Activated naive CD8-positive, alpha-beta T cell treated with anti-CD3 and anti-CD28 coated beads, Interleukin-2, amount 10 ng/mL, durations not matched to agents 7 days and 5 days (primary cell): ENCODE data around the gene KLHDC3. TPM values are rescaled to one million over a fixed set of nuclear protein-coding genes. Genes with fewer than 3 reads are reported as not detected.

Experiments used
- ATAC-seq: fragments of 150-1000 bp; cut with Tn5 transposase; one replicate; pipeline ENCODE4 v1.10.0; 2021; ENCODE audit warnings: low read depth, moderate library complexity
- POLR2A ChIA-PET: fragments of 350-600 bp; sonication (Branson Sonifier 250); formaldehyde crosslinking; loops from one replicate; lab custom pipeline; 2021; ENCODE audit warnings: antibody characterized with exemption; lab: Charles Lee
- DNase-seq: peaks from one replicate; pipeline ENCODE4 v3.0.0; 2021
- H3K27ac Mint-ChIP-seq: one replicate; pipeline ENCODE4 v1.8.0; 2022; ENCODE audit warnings: mild to moderate bottlenecking, mixed read lengths
- H3K27me3 Mint-ChIP-seq: one replicate; pipeline ENCODE4 v1.8.0; 2022; ENCODE audit warnings: mild to moderate bottlenecking, moderate library complexity, mixed read lengths
- H3K36me3 Mint-ChIP-seq: one replicate; pipeline ENCODE4 v1.8.0; 2021; ENCODE audit warnings: mild to moderate bottlenecking, mixed read lengths
- H3K4me1 Mint-ChIP-seq: one replicate; pipeline ENCODE4 v1.8.0; 2021; ENCODE audit warnings: mixed read lengths
- H3K4me3 Mint-ChIP-seq: one replicate; pipeline ENCODE4 v1.8.0; 2022; ENCODE audit warnings: mild to moderate bottlenecking, moderate library complexity, mixed read lengths
- H3K9me3 Mint-ChIP-seq: one replicate; pipeline ENCODE4 v1.8.0; 2021; ENCODE audit warnings: mixed read lengths
- total RNA-seq, 2 experiments: library from RNA; stranded (reverse); gene quantifications; one replicate each; pipeline ENCODE4 v1.2.3, GENCODE V29; 2021

Gene KLHDC3
- total RNA-seq, 2 experiments from 2014 or later, result 69.4 to 69.9 TPM

DNA sequence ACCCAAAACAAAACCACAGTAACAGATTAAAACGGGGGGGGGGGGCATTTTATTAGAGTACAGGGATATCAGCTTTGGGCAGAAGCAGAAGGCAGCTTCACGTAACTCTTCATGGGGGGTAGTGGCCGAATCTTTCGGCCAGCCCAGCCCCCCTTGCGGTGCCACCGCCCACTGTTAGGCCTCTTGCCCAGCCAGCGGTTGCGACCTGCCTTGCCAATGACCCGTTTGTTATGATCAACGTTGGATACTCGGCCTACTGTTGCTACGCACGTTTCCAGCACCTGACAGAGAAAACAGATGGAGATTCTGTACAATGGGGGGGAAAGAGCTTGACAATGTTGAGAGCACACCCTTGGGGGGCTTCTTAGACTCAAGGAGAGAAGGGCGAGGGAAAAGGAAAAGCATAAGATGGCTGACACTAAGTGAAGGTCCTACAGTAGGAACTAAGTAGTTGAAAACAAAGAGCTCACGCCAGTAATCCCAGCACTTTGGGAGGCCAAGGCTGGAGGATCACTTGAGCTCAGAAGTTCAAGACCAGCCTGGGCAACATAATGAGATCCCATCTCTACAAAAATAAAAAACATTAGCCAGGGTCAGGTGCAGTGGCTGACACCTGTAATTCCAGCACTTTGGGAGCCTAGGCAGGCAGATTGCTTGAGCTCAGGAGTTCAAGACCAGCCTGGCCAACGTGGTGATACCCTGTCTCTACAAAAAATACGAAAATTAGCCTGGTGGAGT, 40.3 kb downstream of the KLHDC3 start:
- ATAC-seq, result no peak
- POLR2A ChIA-PET, result interaction anchor here (0.6 to 3.7 kb wide), 17 partner anchors 11 to 483 kb away, joined by 3 to 29 read pairs (median 5); partner anchors contain the start of genes CNPY3, KLHDC3, MEA1 and PEX6
- Mint-ChIP-seq H3K9me3 (no peaks in the 10 kb centered on the region), H3K4me1 (peaks cover 40% of the 10 kb centered on the region), H3K36me3 (peaks cover 12% of the 10 kb centered on the region), H3K27me3 (no peaks in the 10 kb centered on the region), H3K4me3 (peak overlapping the region; percentile 99), H3K27ac (peak overlapping the region; percentile 99)
- DNase-seq, result no peak

DNA sequence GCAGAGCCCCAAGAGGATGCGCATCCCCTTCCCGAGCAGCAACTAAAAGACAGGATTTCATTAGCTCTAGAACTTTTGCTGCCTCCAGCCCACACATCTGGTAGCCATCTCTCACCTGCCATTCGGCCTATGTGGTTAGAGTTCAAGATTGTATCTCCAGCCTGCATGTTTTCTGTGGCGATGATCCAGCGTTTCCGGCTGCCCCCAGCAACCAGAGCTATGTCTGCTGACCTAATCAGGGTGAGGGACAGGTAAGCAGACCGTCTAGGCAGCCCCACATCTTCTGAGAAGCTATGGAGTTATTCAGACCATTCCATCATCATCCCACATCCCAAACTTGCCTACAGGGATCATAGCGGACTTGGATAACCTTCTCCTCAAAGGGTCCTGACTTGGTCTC, 41.9 kb downstream of the KLHDC3 start:
- DNase-seq (no peak), ATAC-seq (no peak)
- peak overlapping the region; percentile 34 for H3K27ac Mint-ChIP-seq
- H3K27me3 Mint-ChIP-seq, result no peaks in the 10 kb centered on the region
- H3K9me3 Mint-ChIP-seq, result no peaks in the 10 kb centered on the region
- POLR2A ChIA-PET, result interaction anchor here (0.5 to 3.7 kb wide), 3 partner anchors 72 to 142 kb away, joined by 3 to 29 read pairs (median 4); partner anchors contain the start of genes CNPY3 and PPP2R5D
- H3K4me3 Mint-ChIP-seq, result no peak overlapping the region
- H3K36me3 Mint-ChIP-seq, result peaks cover 10% of the 10 kb centered on the region
- peaks cover 43% of the 10 kb centered on the region for H3K4me1 Mint-ChIP-seq

DNA sequence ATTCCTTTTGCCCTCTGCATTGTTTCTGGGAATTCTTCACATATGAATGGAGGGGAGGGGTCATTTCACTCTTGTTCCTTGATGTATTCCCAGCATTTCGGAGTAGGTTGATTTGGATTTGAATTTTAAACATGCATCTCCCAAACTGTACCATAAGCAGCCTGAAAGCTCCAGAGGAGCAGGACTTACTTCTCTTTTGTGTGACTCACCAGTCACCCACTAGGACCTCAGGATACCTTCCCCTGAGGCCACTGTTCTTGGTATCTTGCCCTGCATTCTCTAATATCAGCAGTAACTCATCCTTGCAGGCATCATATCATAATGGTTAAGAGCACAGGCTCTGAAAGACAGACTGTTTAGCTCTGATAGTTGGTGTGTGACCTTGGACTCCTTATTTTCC, 44.5 kb downstream of the KLHDC3 start:
- no peaks in the 10 kb centered on the region for H3K27me3 Mint-ChIP-seq
- peak overlapping the region; percentile 87 for H3K4me3 Mint-ChIP-seq
- POLR2A ChIA-PET, result interaction anchor here (1.1 to 3.0 kb wide), 6 partner anchors 14 to 112 kb away, joined by 3 to 17 read pairs (median 10); partner anchors contain the start of genes KLHDC3, MEA1, PEX6 and PPP2R5D
- DNase-seq (no peak), ATAC-seq (no peak)
- H3K9me3 Mint-ChIP-seq, result no peaks in the 10 kb centered on the region
- H3K36me3 Mint-ChIP-seq, result peaks cover 9% of the 10 kb centered on the region
- H3K4me1 Mint-ChIP-seq, result peaks cover 26% of the 10 kb centered on the region
- H3K27ac Mint-ChIP-seq, result peak overlapping the region; percentile 96

DNA sequence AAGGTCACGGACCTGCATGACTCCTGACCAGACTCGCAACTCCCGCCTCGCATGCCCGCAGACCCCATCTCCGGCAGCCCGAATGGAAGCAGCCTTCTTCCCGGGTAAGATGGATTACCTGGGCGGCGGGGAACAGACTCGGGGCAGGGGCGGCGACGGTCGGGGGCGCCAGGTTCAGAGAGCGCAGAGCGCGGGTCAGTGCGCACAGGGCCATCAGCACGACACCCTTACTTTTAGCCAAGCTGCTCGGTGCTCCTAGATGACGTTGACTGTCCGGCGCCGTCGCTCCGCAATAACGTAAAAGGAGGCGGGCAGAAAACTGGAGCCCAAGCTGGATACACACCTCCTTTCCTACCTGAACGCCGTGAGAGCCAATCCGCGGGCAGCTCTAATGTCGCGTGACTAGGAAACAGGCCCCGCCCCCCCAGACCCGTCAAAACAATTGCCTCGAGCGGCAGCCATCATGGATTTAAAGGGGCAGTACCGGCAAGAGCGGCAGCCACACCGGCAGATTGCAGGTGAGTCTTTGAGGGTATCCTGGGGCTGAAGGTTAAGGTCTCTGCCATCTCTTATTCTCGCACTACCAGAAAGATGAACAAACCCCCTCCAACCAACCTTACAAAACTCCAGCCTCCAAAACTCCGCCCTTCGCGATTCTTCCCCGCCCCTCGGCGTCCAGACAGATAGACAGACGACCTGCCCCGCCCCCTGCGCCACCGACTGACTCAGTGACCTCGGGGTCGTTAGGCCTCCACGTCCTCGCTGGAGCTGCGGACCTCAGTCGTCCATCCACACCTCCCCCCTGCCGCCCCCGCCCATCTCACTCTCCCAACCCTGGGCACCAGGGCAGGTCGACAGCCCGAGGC, 45.4 kb downstream of the KLHDC3 start, which contains the start of the genes KLC4 and MRPL2:
KLC4 (plus strand) TSS at position 464 of the 866 bp plus-strand sequence. CDS start 1,705 bp downstream, outside the sequence.
MRPL2 (minus strand) TSS at position 267 of the 866 bp plus-strand sequence; CDS start at position 214, 53 bp downstream.
- peak within 1 kb of the TSS; percentile 96 for H3K27ac Mint-ChIP-seq
- peaks cover 21% of the 10 kb centered on the region for H3K4me1 Mint-ChIP-seq
- peaks cover 9% of the 10 kb centered on the region for H3K36me3 Mint-ChIP-seq
- POLR2A ChIA-PET, result interaction anchor here (0.6 to 3.0 kb wide), 15 partner anchors 9 to 570 kb away, joined by 3 to 17 read pairs (median 3); partner anchors contain the start of genes CNPY3, KLHDC3, MEA1 and PEX6
- no peaks in the 10 kb centered on the region for H3K9me3 Mint-ChIP-seq
- DNase-seq (peak; percentile 91), ATAC-seq (peak; percentile 95)
- no peaks in the 10 kb centered on the region for H3K27me3 Mint-ChIP-seq
- peak within 1 kb of the TSS; percentile 87 for H3K4me3 Mint-ChIP-seq

DNA sequence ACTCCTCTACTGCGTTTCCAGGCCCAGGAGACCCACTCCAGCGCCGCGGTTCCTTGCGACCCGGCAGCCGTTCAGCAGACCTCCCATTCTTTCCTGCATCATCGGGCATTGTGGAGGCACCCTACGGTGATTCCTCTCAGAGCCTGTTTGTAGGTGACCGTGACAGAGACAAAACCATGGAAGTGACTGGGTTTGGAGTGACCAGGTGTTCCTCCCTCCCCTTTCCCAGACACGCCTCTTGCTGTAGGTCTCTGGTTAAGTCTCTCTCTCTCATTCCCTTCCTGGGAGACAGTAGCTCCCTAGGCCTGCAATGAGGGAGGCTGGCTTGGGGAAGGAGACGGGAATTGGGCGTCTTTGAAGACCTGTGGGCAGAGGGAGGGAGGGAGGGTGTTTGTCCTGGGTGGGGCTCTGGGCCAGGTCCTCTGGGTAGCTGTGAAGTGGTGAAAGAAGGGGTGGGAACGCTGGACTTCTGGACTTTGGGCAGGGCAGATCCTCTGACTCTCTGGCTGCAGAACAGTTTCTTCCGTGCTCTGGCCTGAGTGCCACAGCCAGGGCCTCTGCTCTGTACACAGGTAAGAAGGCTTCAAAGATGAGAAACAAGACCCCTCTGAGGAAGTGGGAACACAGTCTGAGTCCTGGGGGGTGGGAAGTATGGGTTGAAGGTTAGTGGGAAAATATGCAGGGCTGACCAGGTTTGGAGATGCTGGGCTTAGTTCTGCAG, 46.1 kb downstream of the KLHDC3 start:
- H3K9me3 Mint-ChIP-seq, result no peaks in the 10 kb centered on the region
- H3K4me1 Mint-ChIP-seq, result peaks cover 21% of the 10 kb centered on the region
- peak overlapping the region; percentile 96 for H3K27ac Mint-ChIP-seq
- H3K27me3 Mint-ChIP-seq, result no peaks in the 10 kb centered on the region
- DNase-seq, result no peak
- peak overlapping the region; percentile 87 for H3K4me3 Mint-ChIP-seq
- POLR2A ChIA-PET, result interaction anchor here (1.0 to 3.0 kb wide), 8 partner anchors 39 to 570 kb away, joined by 3 to 17 read pairs (median 4); partner anchors contain the start of genes CNPY3, KLHDC3, MEA1 and PEX6
- H3K36me3 Mint-ChIP-seq, result peaks cover 9% of the 10 kb centered on the region
- no peak for ATAC-seq

DNA sequence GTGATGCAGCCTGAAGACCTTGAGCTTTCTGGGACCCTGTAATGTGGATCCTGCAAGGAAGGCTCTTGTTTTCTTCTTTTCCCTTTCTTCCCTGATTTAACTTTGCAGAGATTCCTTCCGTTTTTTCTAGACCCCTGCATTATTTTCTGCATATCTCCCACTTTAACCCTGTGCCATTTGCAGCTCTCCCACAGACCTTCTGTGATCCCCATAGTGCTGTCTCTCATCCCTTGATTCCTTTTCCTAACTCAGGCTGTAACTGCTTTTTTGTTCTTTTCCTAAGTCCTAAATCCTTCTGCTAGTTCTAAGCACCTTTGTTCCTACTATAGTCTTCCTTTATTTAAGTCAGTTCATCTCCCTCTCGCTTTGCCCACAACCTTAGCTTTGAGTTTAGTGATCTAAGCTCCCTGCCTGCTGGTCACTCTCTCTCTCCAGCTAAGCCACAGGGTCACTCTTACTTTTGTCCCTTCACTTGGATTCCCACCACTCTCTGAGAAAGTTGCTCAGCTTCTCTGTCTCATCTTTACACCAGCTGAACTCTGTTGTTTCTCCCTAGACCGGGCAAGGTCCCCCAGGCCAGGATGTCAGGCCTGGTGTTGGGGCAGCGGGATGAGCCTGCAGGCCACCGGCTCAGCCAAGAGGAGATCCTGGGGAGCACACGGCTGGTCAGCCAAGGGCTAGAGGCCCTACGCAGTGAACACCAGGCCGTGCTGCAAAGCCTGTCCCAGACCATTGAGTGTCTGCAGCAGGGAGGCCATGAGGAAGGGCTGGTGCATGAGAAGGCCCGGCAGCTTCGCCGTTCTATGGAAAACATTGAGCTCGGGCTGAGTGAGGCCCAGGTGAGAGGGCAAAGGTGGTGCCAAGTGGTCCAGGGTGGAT, 46.9 kb downstream of the KLHDC3 start:
- Mint-ChIP-seq H3K36me3 (peaks cover 4% of the 10 kb centered on the region), H3K27ac (peak overlapping the region; percentile 96)

DNA sequence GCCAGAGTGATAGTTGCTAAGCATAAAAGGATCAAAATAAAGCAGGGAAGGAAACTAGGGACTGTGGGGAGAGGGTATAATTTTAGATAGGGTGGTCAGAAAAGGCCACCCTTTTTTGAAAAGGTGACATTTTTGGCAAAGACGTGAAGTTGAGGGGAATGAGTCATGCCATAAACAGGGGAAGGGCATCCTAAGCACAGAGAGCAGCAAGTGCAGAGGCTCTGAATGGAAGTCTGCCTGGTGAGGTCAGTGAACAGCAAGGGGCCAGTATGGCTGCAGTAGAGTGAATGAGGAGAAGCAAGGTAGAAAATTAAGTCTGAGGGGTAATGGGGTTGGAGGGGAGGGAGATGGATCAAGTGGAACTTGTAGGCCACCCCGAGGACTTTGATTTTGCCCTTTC, 47.8 kb downstream of the KLHDC3 start:
- Mint-ChIP-seq H3K4me3 (no peak overlapping the region), H3K36me3 (peaks cover 4% of the 10 kb centered on the region), H3K9me3 (no peaks in the 10 kb centered on the region), H3K4me1 (peaks cover 21% of the 10 kb centered on the region), H3K27ac (no peak overlapping the region), H3K27me3 (no peaks in the 10 kb centered on the region)
- POLR2A ChIA-PET, result no interaction called here
- ATAC-seq (no peak), DNase-seq (no peak)

More for the DNA sequence above, 46.9 kb downstream of the KLHDC3 start:
- peaks cover 21% of the 10 kb centered on the region for H3K4me1 Mint-ChIP-seq
- no peak for DNase-seq
- no peaks in the 10 kb centered on the region for H3K9me3 Mint-ChIP-seq
- H3K27me3 Mint-ChIP-seq, result no peaks in the 10 kb centered on the region
- H3K4me3 Mint-ChIP-seq, result peak overlapping the region; percentile 87
- POLR2A ChIA-PET, result interaction anchor here (1.1 to 3.0 kb wide), 2 partner anchors 40 to 82 kb away, joined by 3 to 13 read pairs; partner anchors contain the start of genes PEX6 and RRP36
- no peak for ATAC-seq

DNA sequence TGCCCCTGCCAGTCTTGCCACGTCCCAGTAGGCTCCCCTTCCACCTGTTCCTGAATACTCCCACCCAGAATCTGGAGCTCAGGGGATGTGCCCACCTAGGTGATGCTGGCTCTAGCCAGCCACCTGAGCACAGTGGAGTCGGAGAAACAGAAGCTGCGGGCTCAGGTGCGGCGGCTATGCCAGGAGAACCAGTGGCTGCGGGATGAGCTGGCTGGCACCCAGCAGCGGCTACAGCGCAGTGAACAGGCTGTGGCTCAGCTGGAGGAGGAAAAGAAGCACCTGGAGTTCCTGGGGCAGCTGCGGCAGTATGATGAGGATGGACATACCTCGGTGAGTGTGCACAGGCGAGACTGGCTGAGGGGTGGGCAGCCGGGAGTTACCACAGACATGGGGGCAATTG, 48.8 kb downstream of the KLHDC3 start:
- peaks cover 2% of the 10 kb centered on the region for H3K36me3 Mint-ChIP-seq
- H3K27ac Mint-ChIP-seq, result no peak overlapping the region
- H3K4me1 Mint-ChIP-seq, result peaks cover 17% of the 10 kb centered on the region
- no peak overlapping the region for H3K4me3 Mint-ChIP-seq
- H3K27me3 Mint-ChIP-seq, result no peaks in the 10 kb centered on the region
- DNase-seq (no peak), ATAC-seq (no peak)
- no peaks in the 10 kb centered on the region for H3K9me3 Mint-ChIP-seq
- POLR2A ChIA-PET, result no interaction called here

DNA sequence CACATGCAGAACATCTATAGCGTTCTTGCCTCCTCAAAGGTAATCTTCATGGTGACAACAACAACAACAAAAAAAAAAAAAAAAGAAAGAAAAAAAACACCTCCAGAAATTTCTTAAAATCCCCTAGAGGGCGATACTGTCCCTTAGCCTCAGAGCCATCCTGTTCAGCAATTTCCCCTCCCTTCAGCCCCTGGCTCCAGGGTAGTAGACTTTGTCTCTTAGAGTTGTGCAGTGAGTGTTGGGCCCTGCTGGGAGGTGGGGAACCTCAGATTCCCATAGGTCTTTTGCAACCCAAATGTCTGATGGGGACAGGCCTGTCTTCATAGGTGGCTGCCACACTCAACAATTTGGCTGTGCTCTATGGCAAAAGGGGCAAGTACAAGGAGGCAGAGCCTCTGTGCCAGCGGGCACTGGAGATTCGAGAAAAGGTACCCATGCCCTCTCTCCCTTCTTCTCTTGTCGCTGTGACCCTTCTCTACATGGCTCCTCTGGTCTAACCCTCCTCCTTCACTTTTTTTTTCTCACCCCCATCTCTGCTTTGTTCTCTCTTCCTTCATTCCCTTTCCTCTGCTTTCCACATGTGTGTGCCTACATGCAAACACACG, 56.1 kb downstream of the KLHDC3 start:
- POLR2A ChIA-PET, result no interaction called here
- Mint-ChIP-seq H3K9me3 (no peaks in the 10 kb centered on the region), H3K27ac (peak overlapping the region; percentile 54), H3K4me3 (no peak overlapping the region), H3K4me1 (peaks cover 4% of the 10 kb centered on the region), H3K27me3 (peaks cover 2% of the 10 kb centered on the region), H3K36me3 (no peaks in the 10 kb centered on the region)
- DNase-seq (no peak), ATAC-seq (peak; percentile 86)
